DOHH2 (cell line): ENCODE data around the gene A4GNT.

Source experiments
- CTCF ChIP-seq: fragments of 200-600 bp; sonication (generic); IDR thresholded peaks from one replicate; pipeline ENCODE4 v1.5.1; 2014; ENCODE audit warnings: antibody characterized with exemption, mild to moderate bottlenecking, low read depth, low read length; ENCODE audit not compliant: poor library complexity, severe bottlenecking
- EZH2phosphoT487 ChIP-seq: fragments of 200-600 bp; sonication (generic); IDR thresholded peaks from 2 replicates; pipeline ENCODE4 v1.6.1; 2017; ENCODE audit warnings: borderline replicate concordance, mild to moderate bottlenecking, antibody characterized with exemption, low read length, moderate library complexity, mixed read lengths

DNA sequence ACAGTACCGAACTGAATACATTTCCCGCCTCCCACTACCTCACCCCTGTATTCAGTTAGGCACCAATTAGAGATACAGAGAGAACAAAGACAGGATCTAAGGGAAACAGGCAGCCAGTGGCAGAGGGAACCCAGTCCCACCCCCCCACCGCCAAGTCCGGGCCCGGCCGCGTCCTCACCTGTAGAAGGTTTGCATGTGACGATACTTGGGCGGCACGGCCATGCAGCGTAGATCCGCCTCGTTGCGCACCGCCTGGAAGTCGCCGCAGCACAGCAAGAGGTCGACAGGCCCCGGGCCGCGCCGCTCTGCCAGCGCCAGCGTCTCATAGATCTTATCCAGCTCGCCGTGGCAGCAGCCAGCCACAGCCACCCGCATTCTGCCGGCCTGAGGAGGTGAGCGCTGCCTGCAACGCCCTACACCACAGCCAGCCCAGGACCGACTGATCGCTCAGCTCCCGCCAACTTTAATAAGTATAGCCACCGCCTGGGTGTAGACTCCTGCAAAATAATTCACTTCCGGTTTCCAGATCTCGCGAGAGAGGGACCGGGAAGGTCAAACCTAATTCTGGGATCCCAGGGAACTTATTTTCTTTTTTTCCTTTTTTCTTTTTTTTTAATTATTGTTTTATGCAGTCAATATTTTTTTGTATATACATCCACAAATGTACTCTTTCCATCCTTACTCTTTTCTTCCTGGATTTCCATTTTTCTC lies 42.4 kb upstream of the A4GNT start, which contains the start of gene DBR1:
- TF ChIP-seq CTCF (no peak), EZH2phosphoT487 (no peak)
